ENCODE measurements around the gene COA6. TPM values are rescaled to one million over a fixed set of nuclear protein-coding genes. Genes with fewer than 3 reads are reported as not detected.
A peak's percentile ranks its signal among the peaks of the same experiment; 100 is the strongest.

COA6 gene
- total and polyA plus RNA-seq, 2 of the 13 experiments (the other 11 are each of a cell fraction or from before 2014, with no cell fraction given) = 32.4 to 104 TPM

GRCh38 chr1:234373064-234373958 is at the start of gene COA6 (continued):
- TF ChIP-seq, protein P1, sequence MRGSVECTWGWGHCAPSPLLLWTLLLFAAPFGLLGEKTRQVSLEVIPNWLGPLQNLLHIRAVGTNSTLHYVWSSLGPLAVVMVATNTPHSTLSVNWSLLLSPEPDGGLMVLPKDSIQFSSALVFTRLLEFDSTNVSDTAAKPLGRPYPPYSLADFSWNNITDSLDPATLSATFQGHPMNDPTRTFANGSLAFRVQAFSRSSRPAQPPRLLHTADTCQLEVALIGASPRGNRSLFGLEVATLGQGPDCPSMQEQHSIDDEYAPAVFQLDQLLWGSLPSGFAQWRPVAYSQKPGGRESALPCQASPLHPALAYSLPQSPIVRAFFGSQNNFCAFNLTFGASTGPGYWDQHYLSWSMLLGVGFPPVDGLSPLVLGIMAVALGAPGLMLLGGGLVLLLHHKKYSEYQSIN (CRISPR knock-in tag; IDR thresholded peaks at IDR 0.05; ENCODE audit: borderline replicate concordance) = no peak
- 0 out of 2 replicates have a peak, but pooled peaks have one; percentile 41 for TF ChIP-seq EEA1 (CRISPR knock-in tag; IDR thresholded peaks at IDR 0.05; ENCODE audit: borderline replicate concordance)
- TF ChIP-seq ZNF816 (CRISPR knock-in tag; IDR thresholded peaks at IDR 0.05; ENCODE audit: borderline replicate concordance) = peak; percentile 51; the same call in 1 of the 2 replicates
- no peak for TF ChIP-seq CCAR2 (optimal IDR thresholded peaks at IDR 0.05; ENCODE audit: low read depth, low read length)
- TF ChIP-seq DNMT1 (CRISPR knock-in tag; IDR thresholded peaks at IDR 0.05) = peak; percentile 52; the same call in 1 of the 2 replicates
- TF ChIP-seq HIC2 (CRISPR knock-in tag; IDR thresholded peaks at IDR 0.05; ENCODE audit: low read depth) = peak; percentile 19; the same call in 1 of the 2 replicates
- TF ChIP-seq MLLT10 (CRISPR knock-in tag; IDR thresholded peaks at IDR 0.05) = no peak
- TF ChIP-seq ESRRA (CRISPR knock-in tag; IDR thresholded peaks at IDR 0.05; ENCODE audit: low read depth) = peak; percentile 90
- TF ChIP-seq, protein P2, sequence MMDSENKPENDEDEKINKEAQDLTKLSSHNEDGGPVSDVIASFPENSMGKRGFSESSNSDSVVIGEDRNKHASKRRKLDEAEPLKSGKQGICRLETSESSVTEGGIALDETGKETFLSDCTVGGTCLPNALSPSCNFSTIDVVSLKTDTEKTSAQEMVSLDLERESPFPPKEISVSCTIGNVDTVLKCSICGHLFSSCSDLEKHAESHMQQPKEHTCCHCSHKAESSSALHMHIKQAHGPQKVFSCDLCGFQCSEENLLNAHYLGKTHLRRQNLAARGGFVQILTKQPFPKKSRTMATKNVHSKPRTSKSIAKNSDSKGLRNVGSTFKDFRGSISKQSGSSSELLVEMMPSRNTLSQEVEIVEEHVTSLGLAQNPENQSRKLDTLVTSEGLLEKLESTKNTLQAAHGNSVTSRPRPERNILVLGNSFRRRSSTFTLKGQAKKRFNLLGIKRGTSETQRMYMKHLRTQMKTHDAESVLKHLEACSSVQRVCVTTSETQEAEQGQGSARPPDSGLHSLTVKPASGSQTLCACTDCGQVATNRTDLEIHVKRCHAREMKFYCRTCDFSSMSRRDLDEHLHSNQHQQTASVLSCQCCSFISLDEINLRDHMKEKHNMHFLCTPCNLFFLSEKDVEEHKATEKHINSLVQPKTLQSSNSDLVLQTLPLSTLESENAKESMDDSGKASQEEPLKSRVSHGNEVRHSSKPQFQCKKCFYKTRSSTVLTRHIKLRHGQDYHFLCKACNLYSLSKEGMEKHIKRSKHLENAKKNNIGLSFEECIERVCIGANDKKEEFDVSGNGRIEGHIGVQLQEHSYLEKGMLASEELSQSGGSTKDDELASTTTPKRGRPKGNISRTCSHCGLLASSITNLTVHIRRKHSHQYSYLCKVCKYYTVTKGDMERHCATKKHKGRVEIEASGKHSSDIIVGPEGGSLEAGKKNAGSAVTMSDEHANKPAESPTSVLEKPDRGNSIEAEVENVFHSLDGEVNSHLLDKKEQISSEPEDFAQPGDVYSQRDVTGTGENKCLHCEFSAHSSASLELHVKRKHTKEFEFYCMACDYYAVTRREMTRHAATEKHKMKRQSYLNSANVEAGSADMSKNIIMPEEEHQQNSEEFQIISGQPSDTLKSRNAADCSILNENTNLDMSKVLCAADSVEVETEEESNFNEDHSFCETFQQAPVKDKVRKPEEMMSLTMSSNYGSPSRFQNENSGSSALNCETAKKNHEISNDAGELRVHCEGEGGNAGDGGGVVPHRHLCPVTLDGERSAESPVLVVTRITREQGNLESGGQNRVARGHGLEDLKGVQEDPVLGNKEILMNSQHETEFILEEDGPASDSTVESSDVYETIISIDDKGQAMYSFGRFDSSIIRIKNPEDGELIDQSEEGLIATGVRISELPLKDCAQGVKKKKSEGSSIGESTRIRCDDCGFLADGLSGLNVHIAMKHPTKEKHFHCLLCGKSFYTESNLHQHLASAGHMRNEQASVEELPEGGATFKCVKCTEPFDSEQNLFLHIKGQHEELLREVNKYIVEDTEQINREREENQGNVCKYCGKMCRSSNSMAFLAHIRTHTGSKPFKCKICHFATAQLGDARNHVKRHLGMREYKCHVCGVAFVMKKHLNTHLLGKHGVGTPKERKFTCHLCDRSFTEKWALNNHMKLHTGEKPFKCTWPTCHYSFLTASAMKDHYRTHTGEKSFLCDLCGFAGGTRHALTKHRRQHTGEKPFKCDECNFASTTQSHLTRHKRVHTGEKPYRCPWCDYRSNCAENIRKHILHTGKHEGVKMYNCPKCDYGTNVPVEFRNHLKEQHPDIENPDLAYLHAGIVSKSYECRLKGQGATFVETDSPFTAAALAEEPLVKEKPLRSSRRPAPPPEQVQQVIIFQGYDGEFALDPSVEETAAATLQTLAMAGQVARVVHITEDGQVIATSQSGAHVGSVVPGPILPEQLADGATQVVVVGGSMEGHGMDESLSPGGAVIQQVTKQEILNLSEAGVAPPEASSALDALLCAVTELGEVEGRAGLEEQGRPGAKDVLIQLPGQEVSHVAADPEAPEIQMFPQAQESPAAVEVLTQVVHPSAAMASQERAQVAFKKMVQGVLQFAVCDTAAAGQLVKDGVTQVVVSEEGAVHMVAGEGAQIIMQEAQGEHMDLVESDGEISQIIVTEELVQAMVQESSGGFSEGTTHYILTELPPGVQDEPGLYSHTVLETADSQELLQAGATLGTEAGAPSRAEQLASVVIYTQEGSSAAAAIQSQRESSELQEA (CRISPR knock-in tag; IDR thresholded peaks at IDR 0.05; ENCODE audit: not compliant biosample characterization) = peak; percentile 90
- peak; percentile 17; the same call in 1 of the 2 replicates for TF ChIP-seq HCFC1 (IDR thresholded peaks at IDR 0.05; ENCODE audit: low read depth, low read length)
- no peak for TF ChIP-seq MTA3 (CRISPR knock-in tag; IDR thresholded peaks at IDR 0.05)
- peak; percentile 91 for TF ChIP-seq ZNF230 (CRISPR knock-in tag; IDR thresholded peaks at IDR 0.05)
- TF ChIP-seq ZNF557 (CRISPR knock-in tag; IDR thresholded peaks at IDR 0.05) = no peak
- no peak for TF ChIP-seq PLRG1 (conservative IDR thresholded peaks at IDR 0.05)
- no peak for TF ChIP-seq CHCHD3 (CRISPR knock-in tag; IDR thresholded peaks at IDR 0.05)
- TF ChIP-seq, protein P3, sequence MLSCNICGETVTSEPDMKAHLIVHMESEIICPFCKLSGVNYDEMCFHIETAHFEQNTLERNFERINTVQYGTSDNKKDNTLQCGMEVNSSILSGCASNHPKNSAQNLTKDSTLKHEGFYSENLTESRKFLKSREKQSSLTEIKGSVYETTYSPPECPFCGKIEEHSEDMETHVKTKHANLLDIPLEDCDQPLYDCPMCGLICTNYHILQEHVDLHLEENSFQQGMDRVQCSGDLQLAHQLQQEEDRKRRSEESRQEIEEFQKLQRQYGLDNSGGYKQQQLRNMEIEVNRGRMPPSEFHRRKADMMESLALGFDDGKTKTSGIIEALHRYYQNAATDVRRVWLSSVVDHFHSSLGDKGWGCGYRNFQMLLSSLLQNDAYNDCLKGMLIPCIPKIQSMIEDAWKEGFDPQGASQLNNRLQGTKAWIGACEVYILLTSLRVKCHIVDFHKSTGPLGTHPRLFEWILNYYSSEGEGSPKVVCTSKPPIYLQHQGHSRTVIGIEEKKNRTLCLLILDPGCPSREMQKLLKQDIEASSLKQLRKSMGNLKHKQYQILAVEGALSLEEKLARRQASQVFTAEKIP (CRISPR knock-in tag; IDR thresholded peaks at IDR 0.05; ENCODE audit: borderline replicate concordance) = no peak

All from HepG2 (cell line).